Peyer's patch (tissue), 4 donors: ENCODE results near the gene PPIA.

ENCODE experiments used
- POLR2A ChIP-seq, 2 donors: fragments of 450-650 bp; IDR thresholded peaks; one replicate each; pipeline ENCODE4 v1.5.1; 2017; ENCODE audit warnings: antibody characterized with exemption in 2 of 2, mild to moderate bottlenecking in 2 of 2, moderate library complexity in 2 of 2
- TF ChIP-seq, protein P1 (sequence below), 6 experiments: fragments of 450-650 bp in 4 of 6; fragments of 200-600 bp in 2 of 6; sonication (generic) in 1 of 6; IDR thresholded peaks; one replicate each; pipeline ENCODE4 v1.5.1; 2017 to 2019; ENCODE audit warnings: antibody characterized with exemption in 6 of 6, mild to moderate bottlenecking in 3 of 6, moderate library complexity in 1 of 6

DNA sequence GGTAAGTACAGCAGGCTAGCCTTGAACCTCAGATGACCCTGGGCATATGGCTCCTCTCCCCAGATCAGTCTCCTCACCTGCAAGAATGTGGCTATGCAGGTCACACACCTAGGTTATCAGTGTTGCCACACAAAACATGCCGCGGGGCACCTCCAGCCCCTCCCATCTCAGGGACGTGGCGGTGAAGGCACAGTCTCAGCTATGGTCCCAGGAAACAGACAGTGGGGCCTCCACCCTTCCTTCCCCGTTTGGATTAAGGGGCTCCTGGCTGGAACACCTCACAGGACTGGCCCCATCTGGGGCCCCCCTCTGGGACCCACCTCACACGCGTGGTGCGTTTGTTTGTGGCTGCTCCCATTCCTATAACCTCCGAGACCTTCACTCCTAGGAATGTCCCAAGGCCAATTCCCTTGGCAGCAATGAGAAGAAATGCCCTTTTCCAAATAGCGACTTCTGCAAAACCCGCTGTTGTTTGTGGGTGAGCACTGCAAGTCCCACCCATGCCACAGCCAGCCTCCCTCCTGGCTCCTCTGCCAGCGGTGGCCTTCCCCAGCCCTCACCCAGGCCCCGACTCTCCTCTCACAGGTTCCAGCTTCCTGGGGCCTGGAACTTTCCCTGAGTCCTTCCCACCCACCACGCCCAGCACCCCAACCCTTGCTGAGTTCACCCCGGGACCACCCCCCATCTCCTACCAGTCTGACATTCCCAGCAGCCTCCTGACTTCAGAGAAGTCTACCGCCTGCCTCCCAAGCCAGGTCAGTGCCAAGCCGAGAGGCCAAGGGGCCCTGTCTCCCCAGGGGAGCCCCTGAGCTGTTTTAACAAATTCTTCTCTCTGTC is 30.7 kb upstream of the PPIA start:
- TF ChIP-seq, protein P1, sequence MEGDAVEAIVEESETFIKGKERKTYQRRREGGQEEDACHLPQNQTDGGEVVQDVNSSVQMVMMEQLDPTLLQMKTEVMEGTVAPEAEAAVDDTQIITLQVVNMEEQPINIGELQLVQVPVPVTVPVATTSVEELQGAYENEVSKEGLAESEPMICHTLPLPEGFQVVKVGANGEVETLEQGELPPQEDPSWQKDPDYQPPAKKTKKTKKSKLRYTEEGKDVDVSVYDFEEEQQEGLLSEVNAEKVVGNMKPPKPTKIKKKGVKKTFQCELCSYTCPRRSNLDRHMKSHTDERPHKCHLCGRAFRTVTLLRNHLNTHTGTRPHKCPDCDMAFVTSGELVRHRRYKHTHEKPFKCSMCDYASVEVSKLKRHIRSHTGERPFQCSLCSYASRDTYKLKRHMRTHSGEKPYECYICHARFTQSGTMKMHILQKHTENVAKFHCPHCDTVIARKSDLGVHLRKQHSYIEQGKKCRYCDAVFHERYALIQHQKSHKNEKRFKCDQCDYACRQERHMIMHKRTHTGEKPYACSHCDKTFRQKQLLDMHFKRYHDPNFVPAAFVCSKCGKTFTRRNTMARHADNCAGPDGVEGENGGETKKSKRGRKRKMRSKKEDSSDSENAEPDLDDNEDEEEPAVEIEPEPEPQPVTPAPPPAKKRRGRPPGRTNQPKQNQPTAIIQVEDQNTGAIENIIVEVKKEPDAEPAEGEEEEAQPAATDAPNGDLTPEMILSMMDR (IDR thresholded peaks at IDR 0.05) = no peak
- no peak for TF ChIP-seq POLR2A (IDR thresholded peaks at IDR 0.05)
